H9 (cell line): ENCODE results near the gene KRTAP10-10. TPM values are rescaled to one million over a fixed set of nuclear protein-coding genes. Genes with fewer than 3 reads are reported as not detected.

ENCODE experiments used
- DNase-seq: peaks from one replicate; pipeline ENCODE4 v3.0.0-alpha.2; 2017
- H2AFZ ChIP-seq: one replicate; pipeline ENCODE4 v1.6.1; 2013; ENCODE audit warnings: mild to moderate bottlenecking, low read length, control low read depth, moderate library complexity
- H2AK5ac ChIP-seq: 2 replicates; pipeline ENCODE4 v1.6.1; 2013; ENCODE audit warnings: low read length, control low read depth, mixed read lengths; ENCODE audit not compliant: insufficient read length
- H2BK120ac ChIP-seq: one replicate; pipeline ENCODE4 v1.6.1; 2013; ENCODE audit warnings: low read depth, mild to moderate bottlenecking, low read length, control low read depth, inconsistent platforms; ENCODE audit not compliant: poor library complexity, severe bottlenecking
- H2BK12ac ChIP-seq: 2 replicates; pipeline ENCODE4 v1.6.1; 2013; ENCODE audit warnings: low read length, control low read depth, mixed read lengths, low read depth; ENCODE audit not compliant: insufficient read length
- H2BK15ac ChIP-seq: 2 replicates; pipeline ENCODE4 v1.6.1; 2013; ENCODE audit warnings: low read depth, low read length, control low read depth
- H2BK20ac ChIP-seq: one replicate; pipeline ENCODE4 v1.6.1; 2013; ENCODE audit warnings: low read depth, mild to moderate bottlenecking, low read length, control low read depth, inconsistent platforms; ENCODE audit not compliant: poor library complexity, severe bottlenecking
- H2BK5ac ChIP-seq: 2 replicates; pipeline ENCODE4 v1.6.1; 2013; ENCODE audit warnings: low read length, control low read depth, mixed read lengths; ENCODE audit not compliant: insufficient read length
- H3K14ac ChIP-seq: 2 replicates; pipeline ENCODE4 v1.6.1; 2013; ENCODE audit warnings: low read length, control low read depth; ENCODE audit not compliant: insufficient read depth
- H3K18ac ChIP-seq: 2 replicates; pipeline ENCODE4 v1.6.1; 2013; ENCODE audit warnings: low read depth, mild to moderate bottlenecking, mixed read lengths, low read length, control low read depth; ENCODE audit not compliant: insufficient read length
- H3K23ac ChIP-seq: 2 replicates; pipeline ENCODE4 v1.6.1; 2013; ENCODE audit warnings: low read length, control low read depth, mixed read lengths, low read depth; ENCODE audit not compliant: insufficient read length
- H3K23me2 ChIP-seq: 2 replicates; pipeline ENCODE4 v1.6.1; 2013; ENCODE audit warnings: low read depth, mild to moderate bottlenecking, mixed read lengths, low read length, control low read depth; ENCODE audit not compliant: insufficient read length, poor library complexity, severe bottlenecking
- H3K27ac ChIP-seq: 2 replicates; pipeline ENCODE4 v1.5.1; 2013; ENCODE audit warnings: low read length, control low read depth, mixed read lengths, low read depth; ENCODE audit not compliant: insufficient read length
- H3K27me3 ChIP-seq: 2 replicates; pipeline ENCODE4 v1.6.1; 2013; ENCODE audit warnings: low read length, control low read depth, inconsistent platforms; ENCODE audit not compliant: insufficient read depth
- H3K4ac ChIP-seq: 2 replicates; pipeline ENCODE4 v1.6.1; 2013; ENCODE audit warnings: low read depth, mild to moderate bottlenecking, control low read depth, inconsistent platforms, low read length, moderate library complexity
- H3K4me1 ChIP-seq: 2 replicates; pipeline ENCODE4 v1.6.1; 2013; ENCODE audit warnings: low read length, control low read depth, inconsistent platforms; ENCODE audit not compliant: insufficient read depth
- H3K4me2 ChIP-seq: 2 replicates; pipeline ENCODE4 v1.6.1; 2013; ENCODE audit warnings: low read length, control low read depth, mixed read lengths; ENCODE audit not compliant: insufficient read length, insufficient read depth
- H3K56ac ChIP-seq: 2 replicates; pipeline ENCODE4 v1.6.1; 2013; ENCODE audit warnings: low read depth, mild to moderate bottlenecking, mixed read lengths, low read length, control low read depth; ENCODE audit not compliant: insufficient read length
- H3K79me1 ChIP-seq: 2 replicates; pipeline ENCODE4 v1.6.1; 2013; ENCODE audit warnings: low read depth, mild to moderate bottlenecking, moderate library complexity, low read length, control low read depth, inconsistent platforms; ENCODE audit not compliant: insufficient read depth, poor library complexity, severe bottlenecking
- H3K79me2 ChIP-seq: 2 replicates; pipeline ENCODE4 v1.6.1; 2013; ENCODE audit warnings: low read length, control low read depth, inconsistent platforms; ENCODE audit not compliant: insufficient read depth
- H3K9ac ChIP-seq: 2 replicates; pipeline ENCODE4 v1.6.1; 2013; ENCODE audit warnings: low read length, control low read depth, mixed read lengths; ENCODE audit not compliant: insufficient read length; ENCODE audit errors: extremely low read depth
- H3K9me3 ChIP-seq: one replicate; pipeline ENCODE4 v1.6.1; 2013; ENCODE audit warnings: low read depth, low read length, inconsistent platforms; ENCODE audit not compliant: control insufficient read depth
- H3T11ph ChIP-seq: one replicate; pipeline ENCODE4 v1.6.1; 2013; ENCODE audit warnings: mild to moderate bottlenecking, low read length, control low read depth, inconsistent platforms
- H4K20me1 ChIP-seq: one replicate; pipeline ENCODE4 v1.6.1; 2013; ENCODE audit not compliant: control insufficient read depth, insufficient read length, insufficient read depth
- H4K5ac ChIP-seq: 2 replicates; pipeline ENCODE4 v1.6.1; 2013; ENCODE audit warnings: low read depth, mild to moderate bottlenecking, mixed read lengths, low read length, control low read depth; ENCODE audit not compliant: insufficient read length
- H4K8ac ChIP-seq: replicated peaks from 2 replicates; pipeline ENCODE4 v1.6.1; 2013; ENCODE audit warnings: low read length, control low read depth, mixed read lengths, low read depth; ENCODE audit not compliant: insufficient read length
- H4K91ac ChIP-seq: 2 replicates; pipeline ENCODE4 v1.6.1; 2013; ENCODE audit warnings: low read depth, mild to moderate bottlenecking, moderate library complexity, mixed read lengths, low read length, control low read depth; ENCODE audit not compliant: insufficient read length
- H3K27ac Mint-ChIP-seq, 3 experiments: 2 replicates in 2 of 3; 3 replicates in 1 of 3; pipeline ENCODE4 v1.8.0; 2020 to 2021; ENCODE audit warnings: mixed read lengths in 3 of 3, mild to moderate bottlenecking in 1 of 3, moderate library complexity in 1 of 3
- H3K27me3 Mint-ChIP-seq: 2 replicates; pipeline ENCODE4 v1.8.0; 2021; ENCODE audit warnings: low read depth, mild to moderate bottlenecking, moderate library complexity, mixed read lengths
- H3K36me3 Mint-ChIP-seq, 3 experiments: 2 replicates in 2 of 3; 3 replicates in 1 of 3; pipeline ENCODE4 v1.8.0; 2020 to 2021; ENCODE audit warnings: low read depth in 3 of 3, mixed read lengths in 3 of 3; ENCODE audit not compliant: insufficient read depth in 1 of 3
- H3K4me1 Mint-ChIP-seq, 2 experiments: 2 replicates each; pipeline ENCODE4 v1.8.0; 2020; ENCODE audit warnings: mixed read lengths in 2 of 2
- H3K4me3 Mint-ChIP-seq, 2 experiments: 2 replicates in 1 of 2; 3 replicates in 1 of 2; pipeline ENCODE4 v1.8.0; 2020 to 2021; ENCODE audit warnings: mild to moderate bottlenecking in 2 of 2, mixed read lengths in 2 of 2, moderate library complexity in 1 of 2
- H3K9me3 Mint-ChIP-seq, 2 experiments: 2 replicates in 1 of 2; 3 replicates in 1 of 2; pipeline ENCODE4 v1.8.0; 2020; ENCODE audit warnings: mild to moderate bottlenecking in 2 of 2, mixed read lengths in 2 of 2, moderate library complexity in 1 of 2
- WGBS: extraction: QIAGEN DNeasy Blood & Tissue Kit; methylation state at CpG from one replicate; pipeline ENCODE4 v1.1.7; 2013; ENCODE audit warnings: missing lambda C conversion rate, low lambda C conversion rate, mixed read lengths; ENCODE audit not compliant: insufficient read length; ENCODE audit errors: extremely low coverage; 5-methylcytosine and 5-hydroxymethylcytosine counted together
- total RNA-seq: library from RNA; stranded (reverse); gene quantifications from 2 replicates; pipeline ENCODE4 v1.2.1, GENCODE V29; 2021
- TF ChIP-seq, protein P1 (sequence below): fragments of 200-600 bp; sonication (generic); conservative IDR thresholded peaks from 3 replicates; pipeline ENCODE4 v1.8.0; 2021; ENCODE audit warnings: antibody characterized with exemption, mild to moderate bottlenecking

KRTAP10-10 gene
- total RNA-seq, 1 experiment from 2014 or later = not detected

DNA sequence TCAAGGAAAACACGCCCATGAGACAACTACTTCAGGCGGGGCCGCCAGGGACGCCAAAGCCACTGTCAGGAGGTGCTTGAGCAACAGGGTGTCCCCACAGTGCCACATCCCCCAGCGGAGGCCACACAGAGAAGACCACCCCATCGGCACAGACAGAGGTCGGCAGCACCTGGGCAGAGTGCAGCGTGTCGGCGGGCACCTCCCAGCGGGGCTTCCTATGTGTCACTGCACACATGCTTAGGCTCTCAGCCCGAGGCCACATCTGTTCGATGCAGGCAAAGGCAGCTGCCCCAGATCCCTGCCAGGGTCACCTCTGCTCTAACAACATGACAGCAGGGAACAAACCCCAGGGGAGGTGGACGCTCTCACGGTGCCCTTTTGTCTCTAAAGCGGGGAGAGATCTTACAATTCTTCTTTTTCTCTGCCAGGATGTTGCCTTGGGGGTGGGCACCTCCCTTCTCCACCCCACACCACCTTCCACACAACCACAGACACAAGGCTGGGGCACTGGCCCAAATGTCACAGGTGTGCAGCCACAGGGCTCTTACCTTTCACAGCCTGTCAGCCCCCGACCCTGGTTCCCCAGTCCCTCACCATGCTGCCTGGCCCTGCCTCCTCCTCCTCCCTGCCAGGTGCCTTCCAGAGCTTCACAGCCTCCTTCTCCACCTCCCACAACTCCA is 21.1 kb upstream of the KRTAP10-10 start:
- Histone ChIP-seq H3K9ac (no peak overlapping the region), H3K14ac (no peak overlapping the region), H4K8ac (no peak overlapping the region), H3K18ac (no peak overlapping the region), H3K4ac (no peak overlapping the region), H3K9me3 (peaks cover 12% of the 10 kb centered on the region), H2AK5ac (no peak overlapping the region), H3K56ac (no peak overlapping the region), H4K20me1 (no peaks in the 10 kb centered on the region), H3K23me2 (no peaks in the 10 kb centered on the region), H4K91ac (no peak overlapping the region), H2BK120ac (no peak overlapping the region), H3T11ph (no peak overlapping the region), H3K79me1 (no peaks in the 10 kb centered on the region), H2AFZ (no peak overlapping the region), H2BK15ac (no peak overlapping the region), H3K79me2 (no peaks in the 10 kb centered on the region), H2BK5ac (no peak overlapping the region), H3K4me2 (no peak overlapping the region), H3K4me1 (no peaks in the 10 kb centered on the region), H2BK20ac (no peak overlapping the region), H3K27ac (no peak overlapping the region), H2BK12ac (no peak overlapping the region), H3K23ac (no peak overlapping the region), H3K27me3 (no peaks in the 10 kb centered on the region), H4K5ac (no peak overlapping the region)
- peak overlapping the region in 1 of 3 experiments; percentile 75; a peak in 2 of 7 replicates for H3K27ac Mint-ChIP-seq
- WGBS = no CpG with 5 or more reads among the region's 17 CpGs
- peaks cover 27% of the 10 kb centered on the region in 2 experiments for H3K4me1 Mint-ChIP-seq
- H3K27me3 Mint-ChIP-seq = peaks cover 4% of the 10 kb centered on the region
- peaks cover 8 to 28% (median 23%) of the 10 kb centered on the region in 3 experiments for H3K36me3 Mint-ChIP-seq
- no peak overlapping the region for H3K4me3 Mint-ChIP-seq
- H3K9me3 Mint-ChIP-seq = peaks cover 32 to 39% of the 10 kb centered on the region in 2 experiments
- TF ChIP-seq, protein P1, sequence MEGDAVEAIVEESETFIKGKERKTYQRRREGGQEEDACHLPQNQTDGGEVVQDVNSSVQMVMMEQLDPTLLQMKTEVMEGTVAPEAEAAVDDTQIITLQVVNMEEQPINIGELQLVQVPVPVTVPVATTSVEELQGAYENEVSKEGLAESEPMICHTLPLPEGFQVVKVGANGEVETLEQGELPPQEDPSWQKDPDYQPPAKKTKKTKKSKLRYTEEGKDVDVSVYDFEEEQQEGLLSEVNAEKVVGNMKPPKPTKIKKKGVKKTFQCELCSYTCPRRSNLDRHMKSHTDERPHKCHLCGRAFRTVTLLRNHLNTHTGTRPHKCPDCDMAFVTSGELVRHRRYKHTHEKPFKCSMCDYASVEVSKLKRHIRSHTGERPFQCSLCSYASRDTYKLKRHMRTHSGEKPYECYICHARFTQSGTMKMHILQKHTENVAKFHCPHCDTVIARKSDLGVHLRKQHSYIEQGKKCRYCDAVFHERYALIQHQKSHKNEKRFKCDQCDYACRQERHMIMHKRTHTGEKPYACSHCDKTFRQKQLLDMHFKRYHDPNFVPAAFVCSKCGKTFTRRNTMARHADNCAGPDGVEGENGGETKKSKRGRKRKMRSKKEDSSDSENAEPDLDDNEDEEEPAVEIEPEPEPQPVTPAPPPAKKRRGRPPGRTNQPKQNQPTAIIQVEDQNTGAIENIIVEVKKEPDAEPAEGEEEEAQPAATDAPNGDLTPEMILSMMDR = no peak
- DNase-seq = no peak
